Ramos (cell line): ENCODE data around the gene VPREB1.
"Not testable (repeated sequence)": the region's sequence is repeated elsewhere in the genome, so short reads cannot be mapped to it uniquely, and the experiment has no call there.

ENCODE experiments used
- in situ Hi-C: fragments of 300-500 bp; cut with MboI; formaldehyde crosslinking; loops from one replicate; pipeline ENCODE4 v1.14.3; 2022; ENCODE audit warnings: low sequenced_read_pairs; ENCODE audit not compliant: unreplicated experiment

VPREB1 gene

GRCh38 chr22:22291129-22291806 lies 46.7 kb downstream of the VPREB1 start:
- in situ Hi-C loops = not testable (repeated sequence)

DNA sequence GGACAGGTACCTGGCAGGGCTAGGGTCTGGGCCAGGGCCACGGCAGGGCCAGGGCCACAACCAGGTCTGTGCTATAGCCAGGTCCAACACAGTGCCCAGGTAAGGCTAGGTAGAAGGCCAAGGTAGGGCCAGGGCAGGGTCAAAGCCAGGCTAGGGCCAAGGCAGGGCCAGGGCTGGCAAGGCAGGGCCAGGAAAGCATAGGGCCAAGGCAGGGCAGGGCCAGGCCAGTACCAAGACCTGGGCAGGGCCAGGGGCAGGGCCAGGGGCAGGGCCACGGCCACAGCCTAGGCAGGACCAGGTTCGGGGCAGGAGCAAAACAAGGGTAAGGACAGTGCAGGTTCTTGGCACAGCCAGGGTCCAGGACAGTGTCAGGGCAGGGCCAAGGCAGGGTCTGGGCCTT lies 48.1 kb downstream of the VPREB1 start:
- in situ Hi-C loops = not testable (repeated sequence)

GRCh38 chr22:22293436-22293835 lies 48.9 kb downstream of the VPREB1 start:
- in situ Hi-C loops = not testable (repeated sequence)

- in situ Hi-C loops = not testable (repeated sequence)
Observed at GRCh38 chr22:22294641-22295040, 50.1 kb downstream of the VPREB1 start.
